ENCODE data around the gene MACROH2A1. TPM values are rescaled to one million over a fixed set of nuclear protein-coding genes. Genes with fewer than 3 reads are reported as not detected.

The MACROH2A1 gene
- total RNA-seq, 1 experiment from 2014 or later, result 83.8 TPM

DNA sequence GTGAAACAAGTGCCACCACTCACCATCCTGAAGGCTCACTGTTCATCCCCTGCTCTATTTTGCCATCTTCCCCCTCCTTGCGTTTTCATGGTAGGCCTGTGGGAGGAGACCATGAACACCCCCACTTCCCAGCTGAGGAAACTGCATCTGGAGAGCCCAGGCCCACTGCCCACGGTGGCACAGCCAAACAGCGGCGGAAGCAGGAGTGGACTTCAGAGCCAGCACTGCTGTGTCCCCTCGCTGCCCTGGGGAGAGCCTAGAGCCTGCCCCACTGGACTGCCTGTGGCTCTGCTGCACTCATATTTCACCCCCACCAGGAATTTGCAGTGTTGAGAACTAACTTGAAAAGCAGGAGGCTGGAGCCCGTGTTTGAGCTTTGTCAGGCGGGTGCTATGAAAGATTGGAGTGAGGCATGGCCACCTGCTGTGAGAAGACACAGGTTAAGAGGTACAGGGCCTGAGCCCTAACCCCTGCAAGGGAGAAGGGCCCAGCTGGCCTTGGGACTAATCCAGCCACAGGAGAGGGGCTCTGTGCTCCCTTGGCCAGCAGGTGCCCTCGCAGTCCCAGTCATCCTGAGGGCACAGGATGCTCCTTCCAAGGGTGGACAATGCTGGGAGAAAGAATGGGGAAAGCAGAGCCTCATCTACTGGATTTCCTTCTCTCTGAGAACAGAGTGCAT, 79.0 kb downstream of the MACROH2A1 start:
- TF ChIP-seq, protein P1, sequence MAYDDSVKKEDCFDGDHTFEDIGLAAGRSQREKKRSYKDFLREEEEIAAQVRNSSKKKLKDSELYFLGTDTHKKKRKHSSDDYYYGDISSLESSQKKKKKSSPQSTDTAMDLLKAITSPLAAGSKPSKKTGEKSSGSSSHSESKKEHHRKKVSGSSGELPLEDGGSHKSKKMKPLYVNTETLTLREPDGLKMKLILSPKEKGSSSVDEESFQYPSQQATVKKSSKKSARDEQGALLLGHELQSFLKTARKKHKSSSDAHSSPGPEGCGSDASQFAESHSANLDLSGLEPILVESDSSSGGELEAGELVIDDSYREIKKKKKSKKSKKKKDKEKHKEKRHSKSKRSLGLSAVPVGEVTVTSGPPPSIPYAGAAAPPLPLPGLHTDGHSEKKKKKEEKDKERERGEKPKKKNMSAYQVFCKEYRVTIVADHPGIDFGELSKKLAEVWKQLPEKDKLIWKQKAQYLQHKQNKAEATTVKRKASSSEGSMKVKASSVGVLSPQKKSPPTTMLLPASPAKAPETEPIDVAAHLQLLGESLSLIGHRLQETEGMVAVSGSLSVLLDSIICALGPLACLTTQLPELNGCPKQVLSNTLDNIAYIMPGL (CRISPR knock-in tag; IDR thresholded peaks at IDR 0.05), result no peak
- no peak for TF ChIP-seq NFE2L1 (CRISPR knock-in tag; IDR thresholded peaks at IDR 0.05)
- no peak for TF ChIP-seq ATF1 (CRISPR knock-in tag; IDR thresholded peaks at IDR 0.05)
- no peak for TF ChIP-seq MAX (CRISPR knock-in tag; IDR thresholded peaks at IDR 0.05)
- TF ChIP-seq ARID4B (CRISPR knock-in tag; IDR thresholded peaks at IDR 0.05; ENCODE audit: borderline replicate concordance), result no peak
- TF ChIP-seq RORB (CRISPR knock-in tag; IDR thresholded peaks at IDR 0.05), result no peak
- no peak for TF ChIP-seq CTCF (IDR thresholded peaks at IDR 0.05)
- TF ChIP-seq ZNF232 (CRISPR knock-in tag; IDR thresholded peaks at IDR 0.05), result no peak
- H3K27ac Mint-ChIP-seq, result no peak overlapping the region
- CTCF ChIA-PET, result interaction anchor here (0.6 to 1.3 kb wide), 6 partner anchors 12 to 138 kb away, joined by 3 to 5 read pairs (median 3); no protein-coding TSS in a partner anchor
- ATAC-seq (peak; percentile 96), DNase-seq (ENCODE audit: low spot score) (peak; percentile 52)
- H3K4me3 Mint-ChIP-seq, result no peak overlapping the region
- no peaks in the 10 kb centered on the region for H3K4me1 Mint-ChIP-seq
- POLR2A ChIA-PET, result no interaction called here
- no peaks in the 10 kb centered on the region for H3K36me3 Mint-ChIP-seq
- 0 out of 2 replicates have a peak, but pooled peaks cover 4% of the 10 kb centered on the region for H3K9me3 Mint-ChIP-seq
- no peaks in the 10 kb centered on the region; the same call in 1 of the 2 replicates for H3K27me3 Mint-ChIP-seq (ENCODE audit: low read depth)

- Mint-ChIP-seq H3K4me3 (no peak overlapping the region), H3K27me3 (ENCODE audit: low read depth) (no peaks in the 10 kb centered on the region; the same call in 1 of the 2 replicates), H3K4me1 (no peaks in the 10 kb centered on the region), H3K27ac (no peak overlapping the region), H3K36me3 (no peaks in the 10 kb centered on the region), H3K9me3 (0 out of 2 replicates have a peak, but pooled peaks cover 4% of the 10 kb centered on the region)
- ATAC-seq (no peak), DNase-seq (ENCODE audit: low spot score) (no peak)
- ChIA-PET CTCF (interaction anchor here (1.0 kb wide), 1 partner anchor 106 kb away, joined by 4 read pairs; no protein-coding TSS in a partner anchor), POLR2A (no interaction called here)
- TF ChIP-seq GTF2I (CRISPR knock-in tag; conservative IDR thresholded peaks at IDR 0.05) (no peak), SMAD4 (CRISPR knock-in tag; IDR thresholded peaks at IDR 0.05) (no peak), OVOL2 (CRISPR knock-in tag; IDR thresholded peaks at IDR 0.05; ENCODE audit: borderline replicate concordance) (no peak), E2F5 (CRISPR knock-in tag; IDR thresholded peaks at IDR 0.05) (no peak), ZNF423 (CRISPR knock-in tag; IDR thresholded peaks at IDR 0.05) (no peak), FOXP1 (CRISPR knock-in tag; IDR thresholded peaks at IDR 0.05; ENCODE audit: borderline replicate concordance) (no peak), MXD4 (CRISPR knock-in tag; IDR thresholded peaks at IDR 0.05; ENCODE audit: borderline replicate concordance) (no peak), ZNF396 (CRISPR knock-in tag; IDR thresholded peaks at IDR 0.05; ENCODE audit: borderline replicate concordance) (no peak), ATF1 (CRISPR knock-in tag; IDR thresholded peaks at IDR 0.05) (no peak), CTCF (IDR thresholded peaks at IDR 0.05) (no peak)
- TF ChIP-seq, protein P2, sequence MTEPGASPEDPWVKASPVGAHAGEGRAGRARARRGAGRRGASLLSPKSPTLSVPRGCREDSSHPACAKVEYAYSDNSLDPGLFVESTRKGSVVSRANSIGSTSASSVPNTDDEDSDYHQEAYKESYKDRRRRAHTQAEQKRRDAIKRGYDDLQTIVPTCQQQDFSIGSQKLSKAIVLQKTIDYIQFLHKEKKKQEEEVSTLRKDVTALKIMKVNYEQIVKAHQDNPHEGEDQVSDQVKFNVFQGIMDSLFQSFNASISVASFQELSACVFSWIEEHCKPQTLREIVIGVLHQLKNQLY (CRISPR knock-in tag; IDR thresholded peaks at IDR 0.05), result no peak
- TF ChIP-seq, protein P3, sequence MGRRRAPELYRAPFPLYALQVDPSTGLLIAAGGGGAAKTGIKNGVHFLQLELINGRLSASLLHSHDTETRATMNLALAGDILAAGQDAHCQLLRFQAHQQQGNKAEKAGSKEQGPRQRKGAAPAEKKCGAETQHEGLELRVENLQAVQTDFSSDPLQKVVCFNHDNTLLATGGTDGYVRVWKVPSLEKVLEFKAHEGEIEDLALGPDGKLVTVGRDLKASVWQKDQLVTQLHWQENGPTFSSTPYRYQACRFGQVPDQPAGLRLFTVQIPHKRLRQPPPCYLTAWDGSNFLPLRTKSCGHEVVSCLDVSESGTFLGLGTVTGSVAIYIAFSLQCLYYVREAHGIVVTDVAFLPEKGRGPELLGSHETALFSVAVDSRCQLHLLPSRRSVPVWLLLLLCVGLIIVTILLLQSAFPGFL (CRISPR knock-in tag; IDR thresholded peaks at IDR 0.05; ENCODE audit: borderline replicate concordance), result no peak
These were observed 79.6 kb downstream of the MACROH2A1 start for GRCh38 chr5:135319458-135319857.
